GM21515 (cell line): ENCODE results near the gene MRPL55.
"Not testable (repeated sequence)": the region's sequence is repeated elsewhere in the genome, so short reads cannot be mapped to it uniquely, and the experiment has no call there.

ENCODE experiments used
- ATAC-seq: cut with Tn5 transposase; IDR thresholded peaks from one replicate; pipeline ENCODE4 v1.9.1; 2021; ENCODE audit not compliant: unreplicated experiment

MRPL55 gene

GRCh38 chr1:228123505-228123904, 14.4 kb upstream of the MRPL55 start:
- no peak for ATAC-seq

GRCh38 chr1:228122921-228123441, 13.9 kb upstream of the MRPL55 start:
- no peak for ATAC-seq

GRCh38 chr1:228120857-228121489, 11.9 kb upstream of the MRPL55 start:
- ATAC-seq = no peak

GRCh38 chr1:228120351-228120750, 11.3 kb upstream of the MRPL55 start:
- ATAC-seq = no peak

- ATAC-seq = no peak
These were observed 8.9 kb upstream of the MRPL55 start for GRCh38 chr1:228118040-228118439.

- no peak for ATAC-seq
These were observed 8.2 kb upstream of the MRPL55 start for GRCh38 chr1:228117335-228117734.

GRCh38 chr1:228114827-228115226, 5.7 kb upstream of the MRPL55 start:
- ATAC-seq = no peak

GRCh38 chr1:228112617-228113016, 3.5 kb upstream of the MRPL55 start:
- ATAC-seq = no peak

- ATAC-seq = no peak
These were observed 3.1 kb upstream of the MRPL55 start for GRCh38 chr1:228112167-228112566.

- not testable (repeated sequence) for ATAC-seq
These were observed 2.2 kb upstream of the MRPL55 start for GRCh38 chr1:228111315-228111714.

- ATAC-seq = no peak
These were observed 1.5 kb upstream of the MRPL55 start for GRCh38 chr1:228110556-228110955.

- peak; percentile 2 for ATAC-seq
These were observed 926 bp upstream of the MRPL55 start for GRCh38 chr1:228109962-228110488.

GRCh38 chr1:228108742-228109072, 392 bp downstream of the MRPL55 start:
- ATAC-seq = no peak

- no peak for ATAC-seq
These were observed 926 bp downstream of the MRPL55 start for GRCh38 chr1:228108055-228108690.

- ATAC-seq = no peak
These were observed 1.5 kb downstream of the MRPL55 start for GRCh38 chr1:228107636-228108035.

- ATAC-seq = no peak
These were observed 2.4 kb downstream of the MRPL55 start for GRCh38 chr1:228106800-228107054.

GRCh38 chr1:228105996-228106799, 2.9 kb downstream of the MRPL55 start:
- ATAC-seq = no peak

- no peak for ATAC-seq
These were observed 3.7 kb downstream of the MRPL55 start for GRCh38 chr1:228105270-228105995.

- no peak for ATAC-seq
These were observed 4.4 kb downstream of the MRPL55 start for GRCh38 chr1:228104526-228105269.

GRCh38 chr1:228102791-228103620, 6.1 kb downstream of the MRPL55 start, which contains the start of gene C1orf35:
C1orf35 (minus strand) TSS chr1:228103325; CDS start chr1:228103227, 98 bp downstream.
- peak; percentile 68 for ATAC-seq
